Measurements from ENCODE around the gene UBE2D4.
"Not testable (repeated sequence)": the region's sequence is repeated elsewhere in the genome, so short reads cannot be mapped to it uniquely, and the experiment has no call there.

DNA sequence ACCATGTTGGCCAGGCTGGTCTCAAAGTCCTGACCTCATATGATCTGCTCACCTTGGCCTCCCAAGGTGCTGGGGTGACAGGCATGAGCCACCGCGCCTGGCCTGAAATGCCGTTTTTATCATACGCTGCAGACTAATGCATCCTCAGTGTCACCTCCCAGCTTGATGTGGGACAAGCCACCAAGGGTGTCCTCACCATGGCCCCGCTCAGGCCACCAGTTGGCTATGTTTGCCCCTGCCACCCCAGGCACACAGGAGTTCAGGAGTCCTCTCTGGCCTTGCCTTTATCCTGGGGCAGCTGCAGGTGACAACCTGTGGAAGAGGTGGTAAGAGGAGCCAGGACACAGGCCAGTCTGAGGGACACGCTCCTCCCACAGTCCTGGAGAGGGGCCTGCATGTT is 68.4 kb downstream of the UBE2D4 start:
- TF ChIP-seq, protein P1, sequence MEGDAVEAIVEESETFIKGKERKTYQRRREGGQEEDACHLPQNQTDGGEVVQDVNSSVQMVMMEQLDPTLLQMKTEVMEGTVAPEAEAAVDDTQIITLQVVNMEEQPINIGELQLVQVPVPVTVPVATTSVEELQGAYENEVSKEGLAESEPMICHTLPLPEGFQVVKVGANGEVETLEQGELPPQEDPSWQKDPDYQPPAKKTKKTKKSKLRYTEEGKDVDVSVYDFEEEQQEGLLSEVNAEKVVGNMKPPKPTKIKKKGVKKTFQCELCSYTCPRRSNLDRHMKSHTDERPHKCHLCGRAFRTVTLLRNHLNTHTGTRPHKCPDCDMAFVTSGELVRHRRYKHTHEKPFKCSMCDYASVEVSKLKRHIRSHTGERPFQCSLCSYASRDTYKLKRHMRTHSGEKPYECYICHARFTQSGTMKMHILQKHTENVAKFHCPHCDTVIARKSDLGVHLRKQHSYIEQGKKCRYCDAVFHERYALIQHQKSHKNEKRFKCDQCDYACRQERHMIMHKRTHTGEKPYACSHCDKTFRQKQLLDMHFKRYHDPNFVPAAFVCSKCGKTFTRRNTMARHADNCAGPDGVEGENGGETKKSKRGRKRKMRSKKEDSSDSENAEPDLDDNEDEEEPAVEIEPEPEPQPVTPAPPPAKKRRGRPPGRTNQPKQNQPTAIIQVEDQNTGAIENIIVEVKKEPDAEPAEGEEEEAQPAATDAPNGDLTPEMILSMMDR (IDR thresholded peaks at IDR 0.05; ENCODE audit: insufficient read depth, low read depth, low read length): not testable (repeated sequence)
- TF ChIP-seq EZH2 (IDR thresholded peaks at IDR 0.05; ENCODE audit: insufficient read depth, low read length): not testable (repeated sequence)
